K562 (cell line): ENCODE measurements around the gene CREG2.

Source experiments
- CEBPB ChIP-seq: fragments of 450-650 bp; IDR thresholded peaks from 2 replicates; pipeline ENCODE4 v1.6.1; 2016; ENCODE audit warnings: missing genetic modification characterization, missing compliant biosample characterization
- CTCF ChIP-seq, 3 experiments: IDR thresholded peaks in 2 of 3; conservative IDR thresholded peaks in 1 of 3; 2 replicates each; pipeline ENCODE4 v1.5.1; 2011 to 2012; ENCODE audit warnings: low read length in 3 of 3, mild to moderate bottlenecking in 3 of 3, control low read depth in 2 of 3, improper control_type of control experiment in 1 of 3, inconsistent platforms in 1 of 3, low read depth in 1 of 3, mixed read lengths in 1 of 3, moderate library complexity in 1 of 3; ENCODE audit not compliant: insufficient read depth in 2 of 3
- EGR1 ChIP-seq: fragments of 450-650 bp; conservative IDR thresholded peaks from 2 replicates; pipeline ENCODE4 v1.6.1; 2017; ENCODE audit warnings: mild to moderate bottlenecking
- HDAC1 ChIP-seq, 2 experiments: fragments of 450-650 bp; IDR thresholded peaks; 2 replicates each; pipeline ENCODE4 v1.6.1; 2016 to 2017; ENCODE audit warnings: inconsistent platforms in 1 of 2, mild to moderate bottlenecking in 1 of 2, moderate library complexity in 1 of 2
- HDAC6 ChIP-seq: IDR thresholded peaks from 2 replicates; pipeline ENCODE4 v1.6.1; 2012; ENCODE audit warnings: low read depth, mild to moderate bottlenecking, control low read depth, inconsistent platforms, low read length, moderate library complexity
- POLR2A ChIP-seq: fragments of 450-650 bp; conservative IDR thresholded peaks from 2 replicates; pipeline ENCODE4 v1.6.1; 2016
- SIN3A ChIP-seq, 2 experiments: fragments of 150-350 bp in 1 of 2; IDR thresholded peaks; 2 replicates each; pipeline ENCODE4 v1.6.1; 2011 to 2016; ENCODE audit warnings: borderline replicate concordance in 2 of 2, low read depth in 2 of 2, low read length in 2 of 2, mild to moderate bottlenecking in 2 of 2, moderate library complexity in 2 of 2; ENCODE audit not compliant: control insufficient read depth in 1 of 2
- TF ChIP-seq, protein P1 (sequence below), 2 experiments: fragments of 450-650 bp; formaldehyde crosslinking in 1 of 2; IDR thresholded peaks; 2 replicates each; pipeline versions ENCODE4 v1.4.0 to v1.6.1; 2014 to 2020; ENCODE audit warnings: mild to moderate bottlenecking in 2 of 2, borderline replicate concordance in 1 of 2, low read depth in 1 of 2
- TF ChIP-seq, protein P2 (sequence below): sonication (generic); formaldehyde crosslinking; IDR thresholded peaks from 2 replicates; pipeline ENCODE4 v1.8.0; 2022; ENCODE audit warnings: mild to moderate bottlenecking, missing genetic modification reagents
- TF ChIP-seq, protein P3 (sequence below): fragments of 250-450 bp; sonication (Bioruptor Pico); IDR thresholded peaks from 2 replicates; pipeline ENCODE4 v1.5.0; 2021

DNA sequence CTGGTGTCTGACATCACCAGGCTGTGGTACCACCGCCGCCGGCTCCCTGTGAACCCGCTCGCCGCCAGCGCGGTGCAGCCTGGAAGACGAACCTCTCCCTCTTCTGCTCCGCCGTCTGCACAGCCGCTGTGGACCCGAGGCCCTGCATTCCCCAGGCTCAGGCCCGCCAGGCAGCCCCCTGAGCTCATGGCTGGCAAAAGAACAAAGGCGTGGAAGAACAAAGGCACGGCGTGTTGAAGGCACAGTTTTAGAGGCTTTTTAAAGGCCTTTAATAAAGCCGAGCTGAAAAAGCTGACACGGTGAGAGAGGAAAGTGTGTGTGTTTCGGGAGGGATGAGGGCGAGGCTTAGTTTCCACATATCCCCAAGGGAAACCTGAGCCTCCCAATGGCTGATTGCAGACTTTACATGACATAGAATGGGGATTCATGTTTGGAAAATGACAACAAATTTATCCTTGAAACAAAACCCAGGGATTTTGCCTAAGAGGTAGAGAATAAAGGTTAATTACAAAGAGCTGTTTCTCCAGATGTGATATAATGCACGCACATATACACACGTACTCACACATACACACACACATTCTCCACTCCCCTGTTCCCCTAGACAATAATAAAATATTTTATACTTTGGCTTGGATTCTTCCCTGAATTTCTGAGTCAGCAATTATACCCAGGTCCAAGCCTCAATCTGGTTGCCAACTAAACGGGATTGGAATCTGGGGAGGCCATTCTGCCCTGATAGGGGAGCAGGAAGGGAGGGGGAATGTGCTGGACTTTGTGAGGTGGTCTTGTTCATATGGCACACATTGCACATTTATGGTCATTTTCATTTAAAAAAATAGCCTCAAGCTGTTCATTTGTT lies 47.9 kb upstream of the CREG2 start:
- TF ChIP-seq, protein P1, sequence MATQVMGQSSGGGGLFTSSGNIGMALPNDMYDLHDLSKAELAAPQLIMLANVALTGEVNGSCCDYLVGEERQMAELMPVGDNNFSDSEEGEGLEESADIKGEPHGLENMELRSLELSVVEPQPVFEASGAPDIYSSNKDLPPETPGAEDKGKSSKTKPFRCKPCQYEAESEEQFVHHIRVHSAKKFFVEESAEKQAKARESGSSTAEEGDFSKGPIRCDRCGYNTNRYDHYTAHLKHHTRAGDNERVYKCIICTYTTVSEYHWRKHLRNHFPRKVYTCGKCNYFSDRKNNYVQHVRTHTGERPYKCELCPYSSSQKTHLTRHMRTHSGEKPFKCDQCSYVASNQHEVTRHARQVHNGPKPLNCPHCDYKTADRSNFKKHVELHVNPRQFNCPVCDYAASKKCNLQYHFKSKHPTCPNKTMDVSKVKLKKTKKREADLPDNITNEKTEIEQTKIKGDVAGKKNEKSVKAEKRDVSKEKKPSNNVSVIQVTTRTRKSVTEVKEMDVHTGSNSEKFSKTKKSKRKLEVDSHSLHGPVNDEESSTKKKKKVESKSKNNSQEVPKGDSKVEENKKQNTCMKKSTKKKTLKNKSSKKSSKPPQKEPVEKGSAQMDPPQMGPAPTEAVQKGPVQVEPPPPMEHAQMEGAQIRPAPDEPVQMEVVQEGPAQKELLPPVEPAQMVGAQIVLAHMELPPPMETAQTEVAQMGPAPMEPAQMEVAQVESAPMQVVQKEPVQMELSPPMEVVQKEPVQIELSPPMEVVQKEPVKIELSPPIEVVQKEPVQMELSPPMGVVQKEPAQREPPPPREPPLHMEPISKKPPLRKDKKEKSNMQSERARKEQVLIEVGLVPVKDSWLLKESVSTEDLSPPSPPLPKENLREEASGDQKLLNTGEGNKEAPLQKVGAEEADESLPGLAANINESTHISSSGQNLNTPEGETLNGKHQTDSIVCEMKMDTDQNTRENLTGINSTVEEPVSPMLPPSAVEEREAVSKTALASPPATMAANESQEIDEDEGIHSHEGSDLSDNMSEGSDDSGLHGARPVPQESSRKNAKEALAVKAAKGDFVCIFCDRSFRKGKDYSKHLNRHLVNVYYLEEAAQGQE (IDR thresholded peaks at IDR 0.05; ENCODE audit: borderline replicate concordance): no peak
- TF ChIP-seq, protein P1 (CRISPR knock-in tag; IDR thresholded peaks at IDR 0.05; ENCODE audit: low read depth): no peak
- TF ChIP-seq HDAC1 (IDR thresholded peaks at IDR 0.05) (no peak), POLR2A (no peak), CTCF (IDR thresholded peaks at IDR 0.05 in 2 of 3, conservative IDR thresholded peaks at IDR 0.05 in 1 of 3; ENCODE audit: insufficient read depth in 2 of 3, low read depth in 1 of 3, low read length in 3 of 3) (no peak), HDAC6 (no peak), CEBPB (no peak), SIN3A (IDR thresholded peaks at IDR 0.05; ENCODE audit: borderline replicate concordance in 2 of 2, control insufficient read depth in 1 of 2, low read depth in 2 of 2, low read length in 2 of 2) (no peak), EGR1 (no peak)
- TF ChIP-seq, protein P2, sequence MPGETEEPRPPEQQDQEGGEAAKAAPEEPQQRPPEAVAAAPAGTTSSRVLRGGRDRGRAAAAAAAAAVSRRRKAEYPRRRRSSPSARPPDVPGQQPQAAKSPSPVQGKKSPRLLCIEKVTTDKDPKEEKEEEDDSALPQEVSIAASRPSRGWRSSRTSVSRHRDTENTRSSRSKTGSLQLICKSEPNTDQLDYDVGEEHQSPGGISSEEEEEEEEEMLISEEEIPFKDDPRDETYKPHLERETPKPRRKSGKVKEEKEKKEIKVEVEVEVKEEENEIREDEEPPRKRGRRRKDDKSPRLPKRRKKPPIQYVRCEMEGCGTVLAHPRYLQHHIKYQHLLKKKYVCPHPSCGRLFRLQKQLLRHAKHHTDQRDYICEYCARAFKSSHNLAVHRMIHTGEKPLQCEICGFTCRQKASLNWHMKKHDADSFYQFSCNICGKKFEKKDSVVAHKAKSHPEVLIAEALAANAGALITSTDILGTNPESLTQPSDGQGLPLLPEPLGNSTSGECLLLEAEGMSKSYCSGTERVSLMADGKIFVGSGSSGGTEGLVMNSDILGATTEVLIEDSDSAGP: no peak
- TF ChIP-seq, protein P3, sequence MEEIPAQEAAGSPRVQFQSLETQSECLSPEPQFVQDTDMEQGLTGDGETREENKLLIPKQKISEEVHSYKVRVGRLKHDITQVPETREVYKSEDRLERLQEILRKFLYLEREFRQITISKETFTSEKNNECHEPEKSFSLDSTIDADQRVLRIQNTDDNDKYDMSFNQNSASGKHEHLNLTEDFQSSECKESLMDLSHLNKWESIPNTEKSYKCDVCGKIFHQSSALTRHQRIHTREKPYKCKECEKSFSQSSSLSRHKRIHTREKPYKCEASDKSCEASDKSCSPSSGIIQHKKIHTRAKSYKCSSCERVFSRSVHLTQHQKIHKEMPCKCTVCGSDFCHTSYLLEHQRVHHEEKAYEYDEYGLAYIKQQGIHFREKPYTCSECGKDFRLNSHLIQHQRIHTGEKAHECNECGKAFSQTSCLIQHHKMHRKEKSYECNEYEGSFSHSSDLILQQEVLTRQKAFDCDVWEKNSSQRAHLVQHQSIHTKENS: no peak
